C4-2B (cell line): ENCODE measurements around the gene BCL10.

ENCODE experiments used
- ZFX ChIP-seq: fragments of 450-650 bp; IDR thresholded peaks from 2 replicates; pipeline ENCODE4 v1.6.1; 2017
- TF ChIP-seq, protein P1 (sequence below): fragments of 450-650 bp; conservative IDR thresholded peaks from 2 replicates; pipeline ENCODE4 v1.5.1; 2017; ENCODE audit warnings: mild to moderate bottlenecking

DNA sequence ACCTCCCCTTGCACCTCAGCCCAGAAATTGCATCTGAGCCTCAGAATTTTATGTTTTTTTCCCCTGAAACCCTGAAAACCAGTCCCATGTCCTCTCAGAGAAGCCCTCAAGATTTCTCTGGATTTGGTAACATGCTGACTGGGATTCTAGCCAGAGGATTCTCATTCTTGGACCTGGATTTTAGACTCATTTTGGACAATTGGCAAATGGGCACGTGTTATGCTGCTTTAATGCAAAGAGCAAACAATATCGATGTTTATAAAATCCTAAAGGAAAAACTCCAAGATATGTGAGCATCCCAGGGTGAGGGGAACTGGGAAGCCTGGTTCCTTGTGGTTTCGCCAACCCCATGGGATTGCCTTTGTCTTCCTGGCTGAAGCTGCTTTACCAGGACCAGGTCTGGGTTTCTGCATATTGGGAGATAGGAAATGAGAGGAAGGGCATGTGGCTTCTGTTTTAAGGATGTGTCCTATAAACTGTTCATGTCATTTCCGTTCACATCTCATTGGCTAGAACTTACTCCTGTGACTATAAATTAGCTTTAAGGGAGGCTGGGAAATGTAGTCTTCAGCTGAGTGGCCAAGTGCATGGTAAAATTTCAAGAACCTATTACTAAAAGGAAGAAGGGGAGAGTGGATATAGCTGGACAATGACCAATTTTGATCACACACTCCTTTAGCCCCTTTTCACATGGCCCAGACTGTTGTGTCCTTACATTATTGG, 27.2 kb upstream of the BCL10 start:
- TF ChIP-seq, protein P1, sequence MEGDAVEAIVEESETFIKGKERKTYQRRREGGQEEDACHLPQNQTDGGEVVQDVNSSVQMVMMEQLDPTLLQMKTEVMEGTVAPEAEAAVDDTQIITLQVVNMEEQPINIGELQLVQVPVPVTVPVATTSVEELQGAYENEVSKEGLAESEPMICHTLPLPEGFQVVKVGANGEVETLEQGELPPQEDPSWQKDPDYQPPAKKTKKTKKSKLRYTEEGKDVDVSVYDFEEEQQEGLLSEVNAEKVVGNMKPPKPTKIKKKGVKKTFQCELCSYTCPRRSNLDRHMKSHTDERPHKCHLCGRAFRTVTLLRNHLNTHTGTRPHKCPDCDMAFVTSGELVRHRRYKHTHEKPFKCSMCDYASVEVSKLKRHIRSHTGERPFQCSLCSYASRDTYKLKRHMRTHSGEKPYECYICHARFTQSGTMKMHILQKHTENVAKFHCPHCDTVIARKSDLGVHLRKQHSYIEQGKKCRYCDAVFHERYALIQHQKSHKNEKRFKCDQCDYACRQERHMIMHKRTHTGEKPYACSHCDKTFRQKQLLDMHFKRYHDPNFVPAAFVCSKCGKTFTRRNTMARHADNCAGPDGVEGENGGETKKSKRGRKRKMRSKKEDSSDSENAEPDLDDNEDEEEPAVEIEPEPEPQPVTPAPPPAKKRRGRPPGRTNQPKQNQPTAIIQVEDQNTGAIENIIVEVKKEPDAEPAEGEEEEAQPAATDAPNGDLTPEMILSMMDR, result no peak
- no peak for TF ChIP-seq ZFX
